Progenitor cell of endocrine pancreas (in vitro differentiated cells): ENCODE measurements around the gene TRPV2. TPM values are rescaled to one million over a fixed set of nuclear protein-coding genes. Genes with fewer than 3 reads are reported as not detected.

ENCODE experiments used
- DNase-seq: peaks from one replicate; pipeline ENCODE4 v3.0.0; 2021; ENCODE audit warnings: low spot score; ENCODE audit not compliant: unreplicated experiment
- H3K27ac Mint-ChIP-seq: 2 replicates; pipeline ENCODE4 v1.8.0; 2021; ENCODE audit warnings: mild to moderate bottlenecking, moderate library complexity, mixed read lengths
- H3K27me3 Mint-ChIP-seq: 2 replicates; pipeline ENCODE4 v1.8.0; 2021; ENCODE audit warnings: mixed read lengths
- H3K36me3 Mint-ChIP-seq: 2 replicates; pipeline ENCODE4 v1.8.0; 2022; ENCODE audit warnings: mixed read lengths; ENCODE audit not compliant: insufficient read depth
- H3K4me1 Mint-ChIP-seq: 2 replicates; pipeline ENCODE4 v1.8.0; 2021; ENCODE audit warnings: low read depth, mixed read lengths
- H3K4me3 Mint-ChIP-seq: 2 replicates; pipeline ENCODE4 v1.8.0; 2021; ENCODE audit warnings: low read depth, mild to moderate bottlenecking, moderate library complexity, mixed read lengths
- H3K9me3 Mint-ChIP-seq: 2 replicates; pipeline ENCODE4 v1.8.0; 2021; ENCODE audit warnings: low read depth, mixed read lengths
- CTCF ChIP-seq: fragments of 200-600 bp; sonication (generic); IDR thresholded peaks from one replicate; pipeline ENCODE4 v1.5.0; 2021; ENCODE audit warnings: antibody characterized with exemption, mild to moderate bottlenecking; ENCODE audit not compliant: unreplicated experiment
- total RNA-seq: library from RNA; stranded (reverse); gene quantifications from 2 replicates; pipeline ENCODE4 v1.2.1, GENCODE V29; 2021

Gene TRPV2
- total RNA-seq, 1 donor from 2014 or later = 2.1 TPM

DNA sequence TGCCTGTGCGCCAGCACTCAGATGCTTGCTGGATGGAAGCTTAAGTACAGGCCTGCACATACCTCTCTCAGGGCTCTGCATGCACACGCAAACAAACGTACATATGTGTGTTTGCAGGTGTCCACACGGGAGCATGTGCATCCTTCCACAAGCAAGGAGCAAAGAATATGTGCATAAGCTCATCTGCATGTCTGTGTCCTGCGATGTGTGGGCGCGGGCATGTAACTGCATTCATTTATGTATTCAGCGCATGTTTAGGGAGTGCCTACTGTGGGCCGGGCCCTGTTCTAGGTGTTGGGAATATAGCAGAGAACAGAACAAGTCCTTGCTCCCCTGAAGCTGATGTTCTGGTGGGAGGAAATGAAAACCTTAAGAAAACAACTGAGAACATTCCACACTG is 13.7 kb downstream of the TRPV2 start:
- no peaks in the 10 kb centered on the region for H3K9me3 Mint-ChIP-seq
- TF ChIP-seq CTCF = no peak
- no peak overlapping the region for H3K27ac Mint-ChIP-seq

GRCh38 chr17:16430650-16431049 is 15.3 kb downstream of the TRPV2 start:
- H3K36me3 Mint-ChIP-seq = no peaks in the 10 kb centered on the region
- no peak overlapping the region for H3K27ac Mint-ChIP-seq
- H3K27me3 Mint-ChIP-seq = no peaks in the 10 kb centered on the region
- no peak overlapping the region for H3K4me3 Mint-ChIP-seq
- H3K9me3 Mint-ChIP-seq = no peaks in the 10 kb centered on the region
- no peak for DNase-seq
- peaks cover 4% of the 10 kb centered on the region for H3K4me1 Mint-ChIP-seq
- no peak for TF ChIP-seq CTCF

More for the DNA sequence above, 13.7 kb downstream of the TRPV2 start:
- no peak for DNase-seq
- Mint-ChIP-seq H3K4me1 (peaks cover 7% of the 10 kb centered on the region), H3K36me3 (no peaks in the 10 kb centered on the region), H3K4me3 (no peak overlapping the region), H3K27me3 (no peaks in the 10 kb centered on the region)

DNA sequence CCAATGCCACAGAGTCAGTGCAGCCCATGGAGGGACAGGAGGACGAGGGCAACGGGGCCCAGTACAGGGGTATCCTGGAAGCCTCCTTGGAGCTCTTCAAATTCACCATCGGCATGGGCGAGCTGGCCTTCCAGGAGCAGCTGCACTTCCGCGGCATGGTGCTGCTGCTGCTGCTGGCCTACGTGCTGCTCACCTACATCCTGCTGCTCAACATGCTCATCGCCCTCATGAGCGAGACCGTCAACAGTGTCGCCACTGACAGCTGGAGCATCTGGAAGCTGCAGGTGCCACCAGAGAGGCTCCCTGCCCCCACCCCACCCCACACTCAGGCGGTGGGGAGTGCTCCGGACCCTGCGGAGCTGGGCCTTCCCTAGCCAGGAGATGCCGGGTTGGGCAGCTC is 16.6 kb downstream of the TRPV2 start:
- Mint-ChIP-seq H3K27ac (no peak overlapping the region), H3K36me3 (no peaks in the 10 kb centered on the region), H3K4me3 (no peak overlapping the region), H3K4me1 (no peaks in the 10 kb centered on the region), H3K9me3 (no peaks in the 10 kb centered on the region), H3K27me3 (no peaks in the 10 kb centered on the region)
- no peak for TF ChIP-seq CTCF
- no peak for DNase-seq

GRCh38 chr17:16433514-16433913 is 18.1 kb downstream of the TRPV2 start:
- Mint-ChIP-seq H3K4me1 (peaks cover 6% of the 10 kb centered on the region), H3K27me3 (no peaks in the 10 kb centered on the region), H3K27ac (no peak overlapping the region), H3K36me3 (no peaks in the 10 kb centered on the region), H3K4me3 (no peak overlapping the region), H3K9me3 (no peaks in the 10 kb centered on the region)
- no peak for TF ChIP-seq CTCF
- no peak for DNase-seq

- H3K4me3 Mint-ChIP-seq = no peak overlapping the region
- H3K36me3 Mint-ChIP-seq = peaks cover 2% of the 10 kb centered on the region
- DNase-seq = no peak
- H3K4me1 Mint-ChIP-seq = peaks cover 10% of the 10 kb centered on the region
- no peak overlapping the region for H3K27ac Mint-ChIP-seq
- no peaks in the 10 kb centered on the region for H3K27me3 Mint-ChIP-seq
- TF ChIP-seq CTCF = no peak
- no peaks in the 10 kb centered on the region for H3K9me3 Mint-ChIP-seq
Measured at GRCh38 chr17:16434662-16435061, 19.3 kb downstream of the TRPV2 start.
